GM12801 (cell line): ENCODE results near the gene CCR1.

Experiments
- TF ChIP-seq, protein P1 (sequence below): IDR thresholded peaks from one replicate; pipeline ENCODE4 v1.5.1; 2011; ENCODE audit warnings: control low read depth; ENCODE audit not compliant: insufficient read length; ENCODE audit errors: extremely low read depth

CCR1 gene

DNA sequence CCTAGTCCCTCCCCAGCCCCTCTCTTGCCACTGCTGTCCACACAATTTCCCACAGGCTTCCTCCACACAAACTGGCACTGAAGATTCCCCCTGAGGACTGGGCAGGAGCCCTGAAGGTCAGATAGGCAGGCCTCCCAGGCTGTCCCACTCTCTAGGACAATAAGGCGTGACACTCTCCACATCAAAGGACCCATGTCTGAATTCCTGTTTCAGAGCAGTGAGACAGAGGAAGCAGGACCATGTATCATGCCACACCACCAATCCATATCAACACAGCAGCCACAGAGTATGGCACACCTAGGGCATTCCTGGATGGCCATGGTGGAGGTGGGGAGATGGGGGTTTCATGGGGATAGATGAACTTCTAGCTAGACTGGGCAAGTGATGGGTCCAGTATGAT, 13.8 kb upstream of the CCR1 start:
- TF ChIP-seq, protein P1, sequence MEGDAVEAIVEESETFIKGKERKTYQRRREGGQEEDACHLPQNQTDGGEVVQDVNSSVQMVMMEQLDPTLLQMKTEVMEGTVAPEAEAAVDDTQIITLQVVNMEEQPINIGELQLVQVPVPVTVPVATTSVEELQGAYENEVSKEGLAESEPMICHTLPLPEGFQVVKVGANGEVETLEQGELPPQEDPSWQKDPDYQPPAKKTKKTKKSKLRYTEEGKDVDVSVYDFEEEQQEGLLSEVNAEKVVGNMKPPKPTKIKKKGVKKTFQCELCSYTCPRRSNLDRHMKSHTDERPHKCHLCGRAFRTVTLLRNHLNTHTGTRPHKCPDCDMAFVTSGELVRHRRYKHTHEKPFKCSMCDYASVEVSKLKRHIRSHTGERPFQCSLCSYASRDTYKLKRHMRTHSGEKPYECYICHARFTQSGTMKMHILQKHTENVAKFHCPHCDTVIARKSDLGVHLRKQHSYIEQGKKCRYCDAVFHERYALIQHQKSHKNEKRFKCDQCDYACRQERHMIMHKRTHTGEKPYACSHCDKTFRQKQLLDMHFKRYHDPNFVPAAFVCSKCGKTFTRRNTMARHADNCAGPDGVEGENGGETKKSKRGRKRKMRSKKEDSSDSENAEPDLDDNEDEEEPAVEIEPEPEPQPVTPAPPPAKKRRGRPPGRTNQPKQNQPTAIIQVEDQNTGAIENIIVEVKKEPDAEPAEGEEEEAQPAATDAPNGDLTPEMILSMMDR: no peak

DNA sequence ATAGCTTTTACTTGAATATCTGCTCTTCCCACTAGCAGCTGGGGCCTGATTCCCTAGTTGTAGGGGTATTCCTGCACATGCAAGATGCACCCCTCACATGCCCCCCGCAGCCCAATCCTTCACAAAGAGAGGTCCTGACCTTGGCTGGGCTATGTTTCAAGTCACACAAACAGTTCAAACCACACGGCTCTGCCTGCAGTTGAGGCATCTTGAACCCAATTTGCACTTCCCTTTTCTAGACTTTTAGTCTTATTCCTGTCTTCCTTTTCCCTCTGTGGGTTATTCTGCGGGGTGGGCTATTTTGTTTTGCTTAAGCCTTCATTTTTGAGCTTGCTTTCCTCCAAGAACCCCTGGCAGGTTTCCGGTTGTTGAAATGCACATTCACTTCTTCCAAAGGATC, 13.3 kb upstream of the CCR1 start:
- TF ChIP-seq, protein P1: no peak

DNA sequence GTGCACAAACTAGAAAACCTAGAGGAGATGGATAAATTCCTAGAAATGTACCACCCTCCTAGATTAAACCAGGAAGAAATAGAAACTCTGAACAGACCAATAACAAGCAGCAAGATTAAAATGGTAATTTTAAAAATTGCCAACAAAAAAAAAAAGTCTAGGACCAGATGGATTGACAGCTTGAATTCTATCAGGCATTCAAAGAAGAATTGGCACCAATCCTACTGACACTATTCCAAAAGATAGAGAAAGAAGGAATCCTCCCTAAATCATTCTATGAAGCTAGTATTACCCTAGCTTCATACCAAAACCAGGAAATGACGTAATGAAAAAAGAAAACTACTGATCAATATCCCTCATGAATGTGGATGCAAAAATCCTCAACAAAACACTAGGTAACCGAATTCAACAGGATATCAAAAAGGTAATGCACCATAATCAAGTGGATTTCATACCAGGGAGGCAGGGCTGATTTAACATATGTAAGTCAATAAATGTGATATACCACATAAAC, 10.1 kb upstream of the CCR1 start:
- TF ChIP-seq, protein P1: no peak

DNA sequence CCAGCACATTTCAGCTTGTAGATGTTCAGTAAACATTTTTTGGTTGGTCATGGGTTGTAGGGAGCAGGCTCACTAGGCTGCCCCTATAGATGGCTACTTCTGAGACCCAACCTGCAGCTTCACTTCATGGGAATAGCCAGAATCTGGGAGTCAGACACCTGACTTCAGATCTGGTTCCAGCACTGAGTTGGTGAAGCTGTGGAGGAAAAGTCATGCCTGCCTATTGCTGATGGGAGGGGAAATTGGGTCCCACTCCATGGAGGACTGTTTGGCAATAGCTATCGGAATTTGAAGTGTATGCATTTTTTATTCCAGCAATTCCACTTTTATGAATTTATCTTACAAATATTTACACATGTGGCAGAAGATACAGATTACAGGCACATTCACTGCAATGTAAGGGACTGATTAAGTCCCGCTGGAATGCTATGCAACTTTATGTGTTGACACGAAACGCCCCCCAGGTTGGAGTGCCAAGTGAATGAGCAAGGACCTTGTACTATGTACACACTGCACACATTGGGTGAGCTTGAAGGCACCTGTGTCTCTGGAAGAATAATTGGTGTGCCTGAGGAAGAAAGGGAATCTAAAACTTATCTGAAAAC, 7.8 kb upstream of the CCR1 start:
- TF ChIP-seq, protein P1: no peak

DNA sequence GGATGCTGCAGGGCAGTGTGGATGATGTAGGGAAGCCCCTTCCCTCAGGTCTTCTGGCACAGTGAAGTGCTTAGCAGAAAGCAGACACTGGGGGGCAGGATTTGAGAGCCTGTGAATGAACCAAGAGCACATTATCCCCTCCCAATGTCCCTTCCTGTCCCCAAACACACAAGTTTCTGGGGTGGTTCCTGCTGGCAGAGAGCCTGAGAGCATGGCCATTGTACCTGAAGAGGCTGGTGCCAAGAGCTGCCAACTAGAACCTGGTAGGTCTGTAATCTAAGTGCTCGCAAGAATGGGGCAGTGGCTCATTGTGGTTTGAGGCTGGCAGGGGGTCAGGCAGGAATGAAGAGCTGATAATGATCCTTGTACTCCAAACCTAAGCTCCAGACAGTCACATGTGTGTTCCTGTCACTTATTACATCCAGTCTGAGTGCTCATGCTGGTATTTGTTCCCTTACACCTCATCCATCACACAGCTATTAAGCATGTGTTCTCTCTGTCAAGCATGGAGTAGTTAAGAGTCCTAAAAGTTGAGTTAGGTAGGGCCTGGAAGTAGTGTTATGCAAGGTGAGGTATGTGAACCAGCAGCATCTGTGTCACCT, 6.7 kb upstream of the CCR1 start:
- TF ChIP-seq, protein P1: no peak

DNA sequence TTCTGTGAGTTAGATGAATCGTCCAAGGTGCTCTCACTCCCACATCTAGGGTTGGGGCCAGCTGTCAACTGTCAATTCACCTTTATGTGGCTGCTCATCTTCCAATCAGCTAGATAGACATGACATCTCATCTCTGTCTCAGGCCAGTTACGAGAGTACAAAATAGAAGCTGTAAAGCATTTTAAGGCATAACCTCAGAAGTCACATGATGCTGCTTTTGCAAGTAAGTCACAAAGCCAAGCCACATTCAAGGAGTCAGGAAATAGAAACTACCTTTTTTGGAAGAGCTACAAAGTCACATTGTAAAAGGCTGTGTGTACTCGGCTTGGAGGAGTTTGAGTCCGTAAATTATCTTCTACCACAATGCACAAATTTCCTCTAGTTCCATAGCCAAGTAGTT, 5.1 kb upstream of the CCR1 start:
- TF ChIP-seq, protein P1: no peak

DNA sequence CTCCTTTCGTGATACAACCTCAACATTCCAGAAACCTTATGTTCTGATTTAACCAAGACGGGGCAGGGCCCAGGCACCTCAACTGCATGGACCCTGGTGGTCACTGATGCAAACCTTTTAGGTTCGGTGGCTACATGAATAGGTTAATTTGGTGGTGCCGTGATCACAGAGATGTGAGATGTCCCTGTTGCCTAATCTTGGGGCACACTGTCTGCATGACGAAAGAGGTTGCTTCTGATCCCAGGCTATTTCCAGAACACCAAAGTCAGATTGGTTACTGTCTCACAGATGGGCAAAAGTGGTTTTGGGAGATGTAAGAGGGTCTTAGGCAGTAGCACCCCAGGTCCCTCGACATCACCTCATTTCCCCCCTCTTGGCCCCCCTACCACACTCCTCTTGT, 4.0 kb upstream of the CCR1 start:
- TF ChIP-seq, protein P1: no peak
